H9 (cell line): ENCODE measurements around the gene MAP4K3. TPM values are rescaled to one million over a fixed set of nuclear protein-coding genes. Genes with fewer than 3 reads are reported as not detected.

Experiments used
- DNase-seq: peaks from one replicate; pipeline ENCODE4 v3.0.0-alpha.2; 2017
- H2AFZ ChIP-seq: one replicate; pipeline ENCODE4 v1.6.1; 2013; ENCODE audit warnings: mild to moderate bottlenecking, low read length, control low read depth, moderate library complexity
- H2AK5ac ChIP-seq: 2 replicates; pipeline ENCODE4 v1.6.1; 2013; ENCODE audit warnings: low read length, control low read depth, mixed read lengths; ENCODE audit not compliant: insufficient read length
- H2BK120ac ChIP-seq: one replicate; pipeline ENCODE4 v1.6.1; 2013; ENCODE audit warnings: low read depth, mild to moderate bottlenecking, low read length, control low read depth, inconsistent platforms; ENCODE audit not compliant: poor library complexity, severe bottlenecking
- H2BK12ac ChIP-seq: 2 replicates; pipeline ENCODE4 v1.6.1; 2013; ENCODE audit warnings: low read length, control low read depth, mixed read lengths, low read depth; ENCODE audit not compliant: insufficient read length
- H2BK15ac ChIP-seq: 2 replicates; pipeline ENCODE4 v1.6.1; 2013; ENCODE audit warnings: low read depth, low read length, control low read depth
- H2BK20ac ChIP-seq: one replicate; pipeline ENCODE4 v1.6.1; 2013; ENCODE audit warnings: low read depth, mild to moderate bottlenecking, low read length, control low read depth, inconsistent platforms; ENCODE audit not compliant: poor library complexity, severe bottlenecking
- H2BK5ac ChIP-seq: 2 replicates; pipeline ENCODE4 v1.6.1; 2013; ENCODE audit warnings: low read length, control low read depth, mixed read lengths; ENCODE audit not compliant: insufficient read length
- H3K14ac ChIP-seq: 2 replicates; pipeline ENCODE4 v1.6.1; 2013; ENCODE audit warnings: low read length, control low read depth; ENCODE audit not compliant: insufficient read depth
- H3K18ac ChIP-seq: 2 replicates; pipeline ENCODE4 v1.6.1; 2013; ENCODE audit warnings: low read depth, mild to moderate bottlenecking, mixed read lengths, low read length, control low read depth; ENCODE audit not compliant: insufficient read length
- H3K23ac ChIP-seq: 2 replicates; pipeline ENCODE4 v1.6.1; 2013; ENCODE audit warnings: low read length, control low read depth, mixed read lengths, low read depth; ENCODE audit not compliant: insufficient read length
- H3K23me2 ChIP-seq: 2 replicates; pipeline ENCODE4 v1.6.1; 2013; ENCODE audit warnings: low read depth, mild to moderate bottlenecking, mixed read lengths, low read length, control low read depth; ENCODE audit not compliant: insufficient read length, poor library complexity, severe bottlenecking
- H3K27ac ChIP-seq: 2 replicates; pipeline ENCODE4 v1.5.1; 2013; ENCODE audit warnings: low read length, control low read depth, mixed read lengths, low read depth; ENCODE audit not compliant: insufficient read length
- H3K27me3 ChIP-seq: 2 replicates; pipeline ENCODE4 v1.6.1; 2013; ENCODE audit warnings: low read length, control low read depth, inconsistent platforms; ENCODE audit not compliant: insufficient read depth
- H3K4ac ChIP-seq: 2 replicates; pipeline ENCODE4 v1.6.1; 2013; ENCODE audit warnings: low read depth, mild to moderate bottlenecking, control low read depth, inconsistent platforms, low read length, moderate library complexity
- H3K4me1 ChIP-seq: 2 replicates; pipeline ENCODE4 v1.6.1; 2013; ENCODE audit warnings: low read length, control low read depth, inconsistent platforms; ENCODE audit not compliant: insufficient read depth
- H3K4me2 ChIP-seq: 2 replicates; pipeline ENCODE4 v1.6.1; 2013; ENCODE audit warnings: low read length, control low read depth, mixed read lengths; ENCODE audit not compliant: insufficient read length, insufficient read depth
- H3K56ac ChIP-seq: 2 replicates; pipeline ENCODE4 v1.6.1; 2013; ENCODE audit warnings: low read depth, mild to moderate bottlenecking, mixed read lengths, low read length, control low read depth; ENCODE audit not compliant: insufficient read length
- H3K79me1 ChIP-seq: 2 replicates; pipeline ENCODE4 v1.6.1; 2013; ENCODE audit warnings: low read depth, mild to moderate bottlenecking, moderate library complexity, low read length, control low read depth, inconsistent platforms; ENCODE audit not compliant: insufficient read depth, poor library complexity, severe bottlenecking
- H3K79me2 ChIP-seq: 2 replicates; pipeline ENCODE4 v1.6.1; 2013; ENCODE audit warnings: low read length, control low read depth, inconsistent platforms; ENCODE audit not compliant: insufficient read depth
- H3K9ac ChIP-seq: 2 replicates; pipeline ENCODE4 v1.6.1; 2013; ENCODE audit warnings: low read length, control low read depth, mixed read lengths; ENCODE audit not compliant: insufficient read length; ENCODE audit errors: extremely low read depth
- H3K9me3 ChIP-seq: one replicate; pipeline ENCODE4 v1.6.1; 2013; ENCODE audit warnings: low read depth, low read length, inconsistent platforms; ENCODE audit not compliant: control insufficient read depth
- H3T11ph ChIP-seq: one replicate; pipeline ENCODE4 v1.6.1; 2013; ENCODE audit warnings: mild to moderate bottlenecking, low read length, control low read depth, inconsistent platforms
- H4K20me1 ChIP-seq: one replicate; pipeline ENCODE4 v1.6.1; 2013; ENCODE audit not compliant: control insufficient read depth, insufficient read length, insufficient read depth
- H4K5ac ChIP-seq: 2 replicates; pipeline ENCODE4 v1.6.1; 2013; ENCODE audit warnings: low read depth, mild to moderate bottlenecking, mixed read lengths, low read length, control low read depth; ENCODE audit not compliant: insufficient read length
- H4K8ac ChIP-seq: replicated peaks from 2 replicates; pipeline ENCODE4 v1.6.1; 2013; ENCODE audit warnings: low read length, control low read depth, mixed read lengths, low read depth; ENCODE audit not compliant: insufficient read length
- H4K91ac ChIP-seq: 2 replicates; pipeline ENCODE4 v1.6.1; 2013; ENCODE audit warnings: low read depth, mild to moderate bottlenecking, moderate library complexity, mixed read lengths, low read length, control low read depth; ENCODE audit not compliant: insufficient read length
- H3K27ac Mint-ChIP-seq, 3 experiments: 2 replicates in 2 of 3; 3 replicates in 1 of 3; pipeline ENCODE4 v1.8.0; 2020 to 2021; ENCODE audit warnings: mixed read lengths in 3 of 3, mild to moderate bottlenecking in 1 of 3, moderate library complexity in 1 of 3
- H3K27me3 Mint-ChIP-seq: 2 replicates; pipeline ENCODE4 v1.8.0; 2021; ENCODE audit warnings: low read depth, mild to moderate bottlenecking, moderate library complexity, mixed read lengths
- H3K36me3 Mint-ChIP-seq, 3 experiments: 2 replicates in 2 of 3; 3 replicates in 1 of 3; pipeline ENCODE4 v1.8.0; 2020 to 2021; ENCODE audit warnings: low read depth in 3 of 3, mixed read lengths in 3 of 3; ENCODE audit not compliant: insufficient read depth in 1 of 3
- H3K4me1 Mint-ChIP-seq, 2 experiments: 2 replicates each; pipeline ENCODE4 v1.8.0; 2020; ENCODE audit warnings: mixed read lengths in 2 of 2
- H3K4me3 Mint-ChIP-seq, 2 experiments: 2 replicates in 1 of 2; 3 replicates in 1 of 2; pipeline ENCODE4 v1.8.0; 2020 to 2021; ENCODE audit warnings: mild to moderate bottlenecking in 2 of 2, mixed read lengths in 2 of 2, moderate library complexity in 1 of 2
- H3K9me3 Mint-ChIP-seq, 2 experiments: 2 replicates in 1 of 2; 3 replicates in 1 of 2; pipeline ENCODE4 v1.8.0; 2020; ENCODE audit warnings: mild to moderate bottlenecking in 2 of 2, mixed read lengths in 2 of 2, moderate library complexity in 1 of 2
- CTCF ChIP-seq: fragments of 200-600 bp; sonication (generic); conservative IDR thresholded peaks from 3 replicates; pipeline ENCODE4 v1.8.0; 2021; ENCODE audit warnings: antibody characterized with exemption, mild to moderate bottlenecking
- WGBS: extraction: QIAGEN DNeasy Blood & Tissue Kit; methylation state at CpG from one replicate; pipeline ENCODE4 v1.1.7; 2013; ENCODE audit warnings: missing lambda C conversion rate, low lambda C conversion rate, mixed read lengths; ENCODE audit not compliant: insufficient read length; ENCODE audit errors: extremely low coverage; 5-methylcytosine and 5-hydroxymethylcytosine counted together
- total RNA-seq: library from RNA; stranded (reverse); gene quantifications from 2 replicates; pipeline ENCODE4 v1.2.1, GENCODE V29; 2021

MAP4K3 gene
- total RNA-seq, 1 experiment from 2014 or later: 37.9 TPM

DNA sequence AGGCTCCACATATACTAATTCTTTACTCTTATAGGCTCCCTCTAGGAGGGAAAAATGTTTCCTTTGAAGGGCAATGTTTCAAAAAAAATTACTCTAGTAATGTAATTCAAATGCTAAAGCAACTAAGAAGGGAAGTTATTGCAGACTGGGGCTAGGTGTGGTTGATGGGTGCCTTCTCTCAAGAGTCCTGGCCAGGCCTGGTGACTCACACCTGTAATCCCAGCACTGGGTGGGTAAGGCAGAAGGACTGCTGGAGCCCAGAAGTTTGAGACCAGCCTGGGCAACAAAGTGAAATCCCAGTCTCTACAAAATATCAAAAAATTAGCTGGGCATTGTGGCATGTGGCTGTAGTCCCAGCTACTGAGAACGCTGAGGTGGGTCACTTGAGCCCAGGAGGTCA is 162.1 kb downstream of the MAP4K3 start:
- Histone ChIP-seq H2AFZ (no peak overlapping the region), H3K9ac (no peak overlapping the region), H2BK120ac (no peak overlapping the region), H2BK5ac (no peak overlapping the region), H4K5ac (no peak overlapping the region), H3K56ac (no peak overlapping the region), H2BK20ac (no peak overlapping the region), H4K8ac (no peak overlapping the region), H3K18ac (no peak overlapping the region), H2BK12ac (no peak overlapping the region), H4K20me1 (no peaks in the 10 kb centered on the region), H3K23me2 (no peaks in the 10 kb centered on the region), H3K79me1 (no peaks in the 10 kb centered on the region), H3K9me3 (no peaks in the 10 kb centered on the region), H2AK5ac (no peak overlapping the region), H3T11ph (no peak overlapping the region), H3K4ac (no peak overlapping the region), H2BK15ac (no peak overlapping the region), H4K91ac (no peak overlapping the region), H3K27ac (no peak overlapping the region), H3K14ac (no peak overlapping the region), H3K4me2 (no peak overlapping the region), H3K27me3 (no peaks in the 10 kb centered on the region; the same call in 1 of the 2 replicates), H3K23ac (no peak overlapping the region), H3K4me1 (no peaks in the 10 kb centered on the region), H3K79me2 (no peaks in the 10 kb centered on the region)
- no peaks in the 10 kb centered on the region for H3K9me3 Mint-ChIP-seq
- H3K4me1 Mint-ChIP-seq: no peaks in the 10 kb centered on the region
- DNase-seq: no peak
- TF ChIP-seq CTCF: no peak
- WGBS: no CpG with 5 or more reads among the region's 1 CpG
- no peak overlapping the region for H3K4me3 Mint-ChIP-seq
- H3K27ac Mint-ChIP-seq: no peak overlapping the region
- H3K36me3 Mint-ChIP-seq: peaks cover 26 to 48% (median 44%) of the 10 kb centered on the region in 3 experiments
- H3K27me3 Mint-ChIP-seq: no peaks in the 10 kb centered on the region; the same call in 1 of the 2 replicates
